ENCODE results near the gene PRSS1.

DNA sequence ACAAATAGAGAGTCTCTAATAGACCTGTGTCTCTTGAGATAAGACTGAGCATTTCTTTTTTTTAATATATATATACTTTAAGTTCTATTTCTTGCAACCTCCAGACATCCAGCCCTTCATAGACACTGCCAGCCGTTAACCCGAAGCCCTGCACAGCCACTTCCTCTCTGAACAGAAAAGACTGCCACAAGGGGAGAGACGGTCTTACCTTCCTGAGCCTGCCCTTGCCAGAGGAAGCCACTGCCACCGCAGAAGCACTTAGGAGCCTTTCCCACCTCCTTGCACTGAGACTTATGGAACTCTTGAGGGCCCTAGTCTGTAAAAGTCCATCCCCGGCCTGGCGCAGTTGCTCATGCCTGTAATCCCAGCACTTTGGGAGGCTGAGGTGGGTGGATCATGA is 31.8 kb upstream of the PRSS1 start:
- TF ChIP-seq EZH2phosphoT487 (IDR thresholded peaks at IDR 0.05), result no peak
- TF ChIP-seq, protein P1, sequence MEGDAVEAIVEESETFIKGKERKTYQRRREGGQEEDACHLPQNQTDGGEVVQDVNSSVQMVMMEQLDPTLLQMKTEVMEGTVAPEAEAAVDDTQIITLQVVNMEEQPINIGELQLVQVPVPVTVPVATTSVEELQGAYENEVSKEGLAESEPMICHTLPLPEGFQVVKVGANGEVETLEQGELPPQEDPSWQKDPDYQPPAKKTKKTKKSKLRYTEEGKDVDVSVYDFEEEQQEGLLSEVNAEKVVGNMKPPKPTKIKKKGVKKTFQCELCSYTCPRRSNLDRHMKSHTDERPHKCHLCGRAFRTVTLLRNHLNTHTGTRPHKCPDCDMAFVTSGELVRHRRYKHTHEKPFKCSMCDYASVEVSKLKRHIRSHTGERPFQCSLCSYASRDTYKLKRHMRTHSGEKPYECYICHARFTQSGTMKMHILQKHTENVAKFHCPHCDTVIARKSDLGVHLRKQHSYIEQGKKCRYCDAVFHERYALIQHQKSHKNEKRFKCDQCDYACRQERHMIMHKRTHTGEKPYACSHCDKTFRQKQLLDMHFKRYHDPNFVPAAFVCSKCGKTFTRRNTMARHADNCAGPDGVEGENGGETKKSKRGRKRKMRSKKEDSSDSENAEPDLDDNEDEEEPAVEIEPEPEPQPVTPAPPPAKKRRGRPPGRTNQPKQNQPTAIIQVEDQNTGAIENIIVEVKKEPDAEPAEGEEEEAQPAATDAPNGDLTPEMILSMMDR (IDR thresholded peaks at IDR 0.05), result no peak
